K562 (cell line): Measurements from ENCODE around the gene DPH7. TPM values are rescaled to one million over a fixed set of nuclear protein-coding genes. Genes with fewer than 3 reads are reported as not detected.

Source experiments
- ARHGAP35 ChIP-seq: fragments of 450-650 bp; IDR thresholded peaks from 2 replicates; pipeline ENCODE4 v1.6.1; 2018; ENCODE audit not compliant: partially characterized antibody
- E2F6 ChIP-seq, 2 experiments: IDR thresholded peaks; 2 replicates each; pipeline ENCODE4 v1.6.1; 2011; ENCODE audit warnings: borderline replicate concordance in 1 of 2, control low read depth in 1 of 2, low read depth in 1 of 2, low read length in 1 of 2, mild to moderate bottlenecking in 1 of 2, mixed read lengths in 1 of 2, moderate library complexity in 1 of 2; ENCODE audit not compliant: insufficient read depth in 1 of 2, insufficient read length in 1 of 2, poor library complexity in 1 of 2, severe bottlenecking in 1 of 2; ENCODE audit errors: extremely low read depth in 1 of 2
- FOSL1 ChIP-seq: fragments of 200-800 bp; sonication (Bioruptor generic); conservative IDR thresholded peaks from 2 replicates; pipeline ENCODE4 v1.6.1; 2016; ENCODE audit warnings: missing genetic modification characterization, missing compliant biosample characterization
- MYNN ChIP-seq, 2 experiments: sonication (generic); formaldehyde crosslinking in 1 of 2; IDR thresholded peaks; 2 replicates each; pipeline versions ENCODE4 v1.5.0 to v1.6.1; 2016 to 2020; ENCODE audit warnings: antibody characterized with exemption in 1 of 2, missing genetic modification reagents in 1 of 2
- POLR2A ChIP-seq: fragments of 450-650 bp; conservative IDR thresholded peaks from 2 replicates; pipeline ENCODE4 v1.6.1; 2016
- POLR2AphosphoS2 ChIP-seq: IDR thresholded peaks from 2 replicates; pipeline ENCODE4 v1.6.1; 2012; ENCODE audit warnings: low read length, improper control_type of control experiment
- POLR2G ChIP-seq: fragments of 200-400 bp; formaldehyde crosslinking; IDR thresholded peaks from 2 replicates; pipeline ENCODE4 v1.6.1; 2017; ENCODE audit warnings: low read depth, mild to moderate bottlenecking, antibody characterized with exemption, low read length, moderate library complexity
- RAD51 ChIP-seq: fragments of 450-650 bp; IDR thresholded peaks from 2 replicates; pipeline ENCODE4 v1.7.1; 2016; ENCODE audit warnings: low read depth, mild to moderate bottlenecking, borderline replicate concordance
- SIX5 ChIP-seq, 2 experiments: IDR thresholded peaks; 2 replicates each; pipeline ENCODE4 v1.6.1; 2011; ENCODE audit warnings: low read length in 2 of 2, borderline replicate concordance in 1 of 2, low read depth in 1 of 2, mild to moderate bottlenecking in 1 of 2, moderate library complexity in 1 of 2; ENCODE audit not compliant: insufficient read depth in 1 of 2
- TOE1 ChIP-seq, 2 experiments: fragments of 450-650 bp in 1 of 2; sonication (generic) in 1 of 2; formaldehyde crosslinking in 1 of 2; IDR thresholded peaks; 2 replicates each; pipeline versions ENCODE4 v1.7.1 to v1.8.0; 2016 to 2022; ENCODE audit warnings: borderline replicate concordance in 2 of 2, mild to moderate bottlenecking in 2 of 2, antibody characterized with exemption in 1 of 2, inconsistent platforms in 1 of 2, low read depth in 1 of 2, missing genetic modification reagents in 1 of 2, moderate library complexity in 1 of 2
- USF2 ChIP-seq: sonication (generic); formaldehyde crosslinking; IDR thresholded peaks from 2 replicates; pipeline ENCODE4 v1.5.0; 2020; ENCODE audit warnings: missing genetic modification reagents
- YY1 ChIP-seq, 3 experiments: IDR thresholded peaks; 2 replicates each; pipeline ENCODE4 v1.6.1; 2011; ENCODE audit warnings: low read length in 2 of 3, mild to moderate bottlenecking in 2 of 3, moderate library complexity in 2 of 3, borderline replicate concordance in 1 of 3, control low read depth in 1 of 3, low read depth in 1 of 3; ENCODE audit not compliant: insufficient read depth in 3 of 3, insufficient replicate concordance in 2 of 3, control insufficient read depth in 1 of 3, insufficient read length in 1 of 3; ENCODE audit errors: extremely low read depth in 1 of 3
- ZBTB7A ChIP-seq: IDR thresholded peaks from 2 replicates; pipeline ENCODE4 v1.6.1; 2011; ENCODE audit warnings: low read depth, mild to moderate bottlenecking, low read length, moderate library complexity, borderline replicate concordance; ENCODE audit not compliant: control insufficient read depth
- ZFX ChIP-seq: sonication (generic); formaldehyde crosslinking; IDR thresholded peaks from 2 replicates; pipeline ENCODE4 v1.8.0; 2022; ENCODE audit warnings: mild to moderate bottlenecking, missing genetic modification reagents, moderate library complexity
- polyA plus RNA-seq, 8 experiments: library from polyadenylated mRNA; depleted of rRNA in 4 of 8; stranded (reverse) in 5 of 8; unstranded in 3 of 8; fragments of >200 nt; fragmentation: Nextera tagmentation in 2 of 8; fragmentation: Illumina TruSeq in 1 of 8; extraction: Ambion mirVana in 2 of 8; extraction: Trizol in 1 of 8; gene quantifications; 2 replicates each; pipeline versions ENCODE4 v1.2.1 to v1.2.3, GENCODE V29; 2011 to 2014; ENCODE audit warnings: inconsistent platforms in 1 of 8, missing spikeins in 1 of 8
- total RNA-seq, 7 experiments: library from RNA; depleted of rRNA in 6 of 7; stranded (reverse); fragments of >200 nt in 6 of 7; fragmentation: Illumina TruSeq in 2 of 7; extraction: Trizol in 2 of 7; gene quantifications; 2 replicates each; pipeline versions ENCODE4 v1.2.1 to v1.2.3, GENCODE V29; 2011 to 2021; ENCODE audit warnings: low replicate concordance in 1 of 7
- TF ChIP-seq, protein P1 (sequence below): fragments of 450-650 bp; formaldehyde crosslinking; IDR thresholded peaks from 2 replicates; pipeline ENCODE4 v1.4.0; 2020; ENCODE audit warnings: mild to moderate bottlenecking, mixed read lengths
- TF ChIP-seq, protein P2 (sequence below): sonication (generic); formaldehyde crosslinking; IDR thresholded peaks from 2 replicates; pipeline ENCODE4 v1.9.0; 2022; ENCODE audit warnings: mild to moderate bottlenecking, missing genetic modification reagents
- TF ChIP-seq, protein P3 (sequence below): conservative IDR thresholded peaks from 2 replicates; pipeline ENCODE4 v1.6.1; 2011; ENCODE audit warnings: low read depth, mild to moderate bottlenecking, low read length; ENCODE audit not compliant: control insufficient read depth

Gene DPH7
- total and polyA plus RNA-seq, 9 of the 15 experiments (the other 6 are each of a cell fraction or from before 2014, with no cell fraction given): 13.9 to 68.6 (median 41.3) TPM

DNA sequence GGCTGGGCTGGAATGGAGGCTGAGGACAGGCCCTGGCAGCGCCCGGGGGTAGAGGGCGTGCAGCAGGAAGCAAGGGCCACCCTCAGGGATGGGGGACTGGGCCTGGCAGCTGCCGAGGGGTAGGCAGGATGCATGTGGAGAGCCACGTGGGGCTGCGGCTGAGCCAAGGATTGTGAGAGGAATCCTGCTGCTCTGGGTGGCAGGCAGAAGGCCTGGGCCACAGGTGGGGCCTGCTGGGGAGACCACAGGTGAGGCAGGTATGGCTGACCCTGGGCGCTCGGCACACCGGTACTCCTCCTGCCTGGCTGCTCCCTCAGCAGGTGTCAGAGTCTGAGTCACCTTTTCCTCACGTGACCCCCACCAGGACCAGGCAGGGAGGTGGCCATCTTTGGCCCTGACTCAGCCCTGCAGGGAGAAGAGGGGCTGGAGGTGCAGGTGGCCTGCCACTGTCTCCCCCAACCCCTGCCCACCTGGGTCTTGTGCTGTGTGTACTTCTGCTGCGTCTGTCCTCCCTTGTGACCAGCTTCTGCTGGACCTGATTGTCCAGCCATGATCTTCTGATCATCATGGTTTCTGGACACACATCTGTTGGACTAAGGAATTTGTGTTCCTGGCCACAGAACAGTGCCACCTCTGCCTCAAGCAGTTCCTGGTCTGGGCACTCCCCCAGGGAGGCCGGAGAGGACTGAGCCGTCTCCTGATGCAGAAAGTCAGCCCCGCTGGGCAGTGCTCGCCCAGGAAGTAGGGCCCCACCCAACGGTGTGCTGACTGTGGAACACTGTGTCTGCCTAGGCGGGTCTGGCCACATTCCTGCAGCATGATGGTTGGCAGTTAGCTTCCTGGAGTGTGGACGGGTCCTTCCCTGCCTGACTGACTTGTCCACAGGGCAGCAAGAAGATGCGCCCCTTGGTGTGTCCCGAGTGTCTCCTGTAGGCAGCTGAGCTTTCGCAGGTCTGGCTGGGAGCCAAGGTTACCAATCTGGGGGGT, 33.2 kb upstream of the DPH7 start (continued):
- TF ChIP-seq SIX5 (IDR thresholded peaks at IDR 0.05; ENCODE audit: borderline replicate concordance in 1 of 2, insufficient read depth in 1 of 2, low read depth in 1 of 2, low read length in 2 of 2) (no peak), FOSL1 (tag) (peak; percentile 82), ZBTB7A (0 out of 2 replicates have a peak, but pooled peaks have one; percentile 34), POLR2G (peak; percentile 76), MYNN (IDR thresholded peaks at IDR 0.05) (0 out of 2 replicates have a peak, but pooled peaks have one; percentile 16), MYNN (CRISPR knock-in tag; IDR thresholded peaks at IDR 0.05) (no peak), E2F6 (IDR thresholded peaks at IDR 0.05; ENCODE audit: borderline replicate concordance in 1 of 2, extremely low read depth in 1 of 2, insufficient read depth in 1 of 2, insufficient read length in 1 of 2, low read depth in 1 of 2, low read length in 1 of 2, poor library complexity in 1 of 2, severe bottlenecking in 1 of 2) (peak in 1 of 2 experiments; percentile 14), ZFX (0 out of 2 replicates have a peak, but pooled peaks have one; percentile 13), POLR2AphosphoS2 (peak; percentile 55; the same call in 1 of the 2 replicates), POLR2A (no peak), TOE1 (IDR thresholded peaks at IDR 0.05; ENCODE audit: borderline replicate concordance) (peak; percentile 80), TOE1 (CRISPR knock-in tag; IDR thresholded peaks at IDR 0.05; ENCODE audit: borderline replicate concordance, low read depth) (no peak), YY1 (IDR thresholded peaks at IDR 0.05; ENCODE audit: borderline replicate concordance in 1 of 3, control insufficient read depth in 1 of 3, extremely low read depth in 1 of 3, insufficient read depth in 3 of 3, insufficient read length in 1 of 3, insufficient replicate concordance in 2 of 3, low read depth in 1 of 3, low read length in 2 of 3) (peak in 2 of 3 experiments; percentile 74 to 89), ARHGAP35 (no peak), RAD51 (peak; percentile 71), USF2 (CRISPR knock-in tag) (peak; percentile 85)
- TF ChIP-seq, protein P1, sequence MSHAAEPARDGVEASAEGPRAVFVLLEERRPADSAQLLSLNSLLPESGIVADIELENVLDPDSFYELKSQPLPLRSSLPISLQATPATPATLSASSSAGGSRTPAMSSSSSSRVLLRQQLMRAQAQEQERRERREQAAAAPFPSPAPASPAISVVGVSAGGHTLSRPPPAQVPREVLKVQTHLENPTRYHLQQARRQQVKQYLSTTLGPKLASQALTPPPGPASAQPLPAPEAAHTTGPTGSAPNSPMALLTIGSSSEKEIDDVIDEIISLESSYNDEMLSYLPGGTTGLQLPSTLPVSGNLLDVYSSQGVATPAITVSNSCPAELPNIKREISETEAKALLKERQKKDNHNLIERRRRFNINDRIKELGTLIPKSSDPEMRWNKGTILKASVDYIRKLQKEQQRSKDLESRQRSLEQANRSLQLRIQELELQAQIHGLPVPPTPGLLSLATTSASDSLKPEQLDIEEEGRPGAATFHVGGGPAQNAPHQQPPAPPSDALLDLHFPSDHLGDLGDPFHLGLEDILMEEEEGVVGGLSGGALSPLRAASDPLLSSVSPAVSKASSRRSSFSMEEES (CRISPR knock-in tag): peak; percentile 39; the same call in 1 of the 2 replicates
- TF ChIP-seq, protein P2, sequence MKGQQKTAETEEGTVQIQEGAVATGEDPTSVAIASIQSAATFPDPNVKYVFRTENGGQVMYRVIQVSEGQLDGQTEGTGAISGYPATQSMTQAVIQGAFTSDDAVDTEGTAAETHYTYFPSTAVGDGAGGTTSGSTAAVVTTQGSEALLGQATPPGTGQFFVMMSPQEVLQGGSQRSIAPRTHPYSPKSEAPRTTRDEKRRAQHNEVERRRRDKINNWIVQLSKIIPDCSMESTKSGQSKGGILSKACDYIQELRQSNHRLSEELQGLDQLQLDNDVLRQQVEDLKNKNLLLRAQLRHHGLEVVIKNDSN (CRISPR knock-in tag): peak; percentile 94
- TF ChIP-seq, protein P3, sequence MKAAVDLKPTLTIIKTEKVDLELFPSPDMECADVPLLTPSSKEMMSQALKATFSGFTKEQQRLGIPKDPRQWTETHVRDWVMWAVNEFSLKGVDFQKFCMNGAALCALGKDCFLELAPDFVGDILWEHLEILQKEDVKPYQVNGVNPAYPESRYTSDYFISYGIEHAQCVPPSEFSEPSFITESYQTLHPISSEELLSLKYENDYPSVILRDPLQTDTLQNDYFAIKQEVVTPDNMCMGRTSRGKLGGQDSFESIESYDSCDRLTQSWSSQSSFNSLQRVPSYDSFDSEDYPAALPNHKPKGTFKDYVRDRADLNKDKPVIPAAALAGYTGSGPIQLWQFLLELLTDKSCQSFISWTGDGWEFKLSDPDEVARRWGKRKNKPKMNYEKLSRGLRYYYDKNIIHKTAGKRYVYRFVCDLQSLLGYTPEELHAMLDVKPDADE: 0 out of 2 replicates have a peak, but pooled peaks have one; percentile 29
